Cerebellar nuclear complex (tissue), 1 donor: Measurements from ENCODE around the gene LRCH1.

Experiments used
- DNase-seq, 2 experiments: peaks; one replicate each; lab custom pipeline; 2025; lab: John Stamatoyannopoulos, UW

LRCH1 gene

GRCh38 chr13:46535825-46536224, 17.1 kb upstream of the LRCH1 start:
- no peak for DNase-seq

- no peak for DNase-seq
Observed at GRCh38 chr13:46536341-46536740, 16.6 kb upstream of the LRCH1 start.

- DNase-seq = no peak
Observed at GRCh38 chr13:46539231-46539630, 13.7 kb upstream of the LRCH1 start.

- DNase-seq = no peak
Observed at GRCh38 chr13:46541210-46541609, 11.8 kb upstream of the LRCH1 start.

GRCh38 chr13:46542833-46543232, 10.1 kb upstream of the LRCH1 start:
- no peak for DNase-seq

GRCh38 chr13:46543287-46543686, 9.7 kb upstream of the LRCH1 start:
- peak; percentile 96 to 97 for DNase-seq

GRCh38 chr13:46544208-46544607, 8.8 kb upstream of the LRCH1 start:
- no peak for DNase-seq

- DNase-seq = peak in 1 of 2 experiments; percentile 42
Observed at GRCh38 chr13:46544811-46545210, 8.2 kb upstream of the LRCH1 start.

GRCh38 chr13:46546084-46546768, 6.7 kb upstream of the LRCH1 start:
- DNase-seq = no peak

- DNase-seq = no peak
Observed at GRCh38 chr13:46550822-46551221, 2.1 kb upstream of the LRCH1 start.

GRCh38 chr13:46551410-46552302, 1.3 kb upstream of the LRCH1 start:
- peak in 1 of 2 experiments; percentile 30 for DNase-seq

GRCh38 chr13:46552303-46552682, 677 bp upstream of the LRCH1 start:
- no peak for DNase-seq

GRCh38 chr13:46553521-46553885, 533 bp downstream of the LRCH1 start:
- DNase-seq = no peak

- DNase-seq = no peak
Observed at GRCh38 chr13:46553886-46554858, 1.2 kb downstream of the LRCH1 start.

GRCh38 chr13:46554951-46555350, 2.0 kb downstream of the LRCH1 start:
- no peak for DNase-seq

- no peak for DNase-seq
Observed at GRCh38 chr13:46555722-46556417, 2.9 kb downstream of the LRCH1 start.

GRCh38 chr13:46556418-46556779, 3.4 kb downstream of the LRCH1 start:
- no peak for DNase-seq

GRCh38 chr13:46559272-46559805, 6.4 kb downstream of the LRCH1 start:
- DNase-seq = no peak

- no peak for DNase-seq
Observed at GRCh38 chr13:46560778-46561177, 7.8 kb downstream of the LRCH1 start.

- no peak for DNase-seq
Observed at GRCh38 chr13:46561286-46561685, 8.3 kb downstream of the LRCH1 start.

- no peak for DNase-seq
Observed at GRCh38 chr13:46561691-46562090, 8.7 kb downstream of the LRCH1 start.
